Stimulated activated CD8-positive, alpha-beta memory T cell treated with anti-CD3 and anti-CD28 coated beads, Interleukin-4, amount 100 ng/mL, for 1 hour (primary cell): ENCODE measurements around the gene PTPRG.
"Not testable (repeated sequence)": the region's sequence is repeated elsewhere in the genome, so short reads cannot be mapped to it uniquely, and the experiment has no call there.

Source experiments
- DNase-seq, 2 donors: peaks; one replicate each; pipeline ENCODE4 v3.0.0-alpha.2; 2020; ENCODE audit warnings: low read depth in 2 of 2, low spot score in 1 of 2

The PTPRG gene

GRCh38 chr3:61790411-61790810 lies 229.0 kb downstream of the PTPRG start:
- DNase-seq: no peak

GRCh38 chr3:61793056-61793455 lies 231.7 kb downstream of the PTPRG start:
- DNase-seq: no peak

GRCh38 chr3:61793521-61793920 lies 232.2 kb downstream of the PTPRG start:
- no peak for DNase-seq

- no peak for DNase-seq
Measured at GRCh38 chr3:61794341-61794740, 233.0 kb downstream of the PTPRG start.

- DNase-seq: no peak
Measured at GRCh38 chr3:61794961-61795360, 233.6 kb downstream of the PTPRG start.

GRCh38 chr3:61796088-61796680 lies 234.8 kb downstream of the PTPRG start:
- DNase-seq: no peak

- no peak for DNase-seq
Measured at GRCh38 chr3:61796911-61797310, 235.5 kb downstream of the PTPRG start.

- no peak for DNase-seq
Measured at GRCh38 chr3:61802772-61803171, 241.4 kb downstream of the PTPRG start.

- no peak for DNase-seq
Measured at GRCh38 chr3:61803983-61804382, 242.6 kb downstream of the PTPRG start.

- no peak for DNase-seq
Measured at GRCh38 chr3:61804782-61805181, 243.4 kb downstream of the PTPRG start.

GRCh38 chr3:61805510-61806080 lies 244.2 kb downstream of the PTPRG start:
- DNase-seq: no peak

- DNase-seq: no peak
Measured at GRCh38 chr3:61806810-61807209, 245.4 kb downstream of the PTPRG start.

- DNase-seq: no peak
Measured at GRCh38 chr3:61807865-61808276, 246.5 kb downstream of the PTPRG start.

GRCh38 chr3:61808526-61808925 lies 247.2 kb downstream of the PTPRG start:
- DNase-seq: no peak

GRCh38 chr3:61808999-61809398 lies 247.6 kb downstream of the PTPRG start:
- DNase-seq: no peak

- DNase-seq: no peak
Measured at GRCh38 chr3:61809879-61810278, 248.5 kb downstream of the PTPRG start.

GRCh38 chr3:61810953-61811497 lies 249.7 kb downstream of the PTPRG start:
- no peak for DNase-seq

- no peak for DNase-seq
Measured at GRCh38 chr3:61811652-61812051, 250.3 kb downstream of the PTPRG start.

- DNase-seq: no peak
Measured at GRCh38 chr3:61812085-61812484, 250.7 kb downstream of the PTPRG start.

GRCh38 chr3:61812517-61812916 lies 251.1 kb downstream of the PTPRG start:
- no peak for DNase-seq

- no peak for DNase-seq
Measured at GRCh38 chr3:61813636-61814035, 252.3 kb downstream of the PTPRG start.

- DNase-seq: no peak
Measured at GRCh38 chr3:61814674-61815073, 253.3 kb downstream of the PTPRG start.

GRCh38 chr3:61816304-61816703 lies 254.9 kb downstream of the PTPRG start:
- DNase-seq: not testable (repeated sequence)
